DMS 273 treated with DMSO at 0.1 percent for 48 hours (cell line): ENCODE data around the gene PHTF2.
A peak's percentile ranks its signal among the peaks of the same experiment; 100 is the strongest.
"Not testable (repeated sequence)": the region's sequence is repeated elsewhere in the genome, so short reads cannot be mapped to it uniquely, and the experiment has no call there.

Experiments used
- DNase-seq: peaks from one replicate; lab custom pipeline; 2025; lab: John Stamatoyannopoulos, UW

Gene PHTF2

DNA sequence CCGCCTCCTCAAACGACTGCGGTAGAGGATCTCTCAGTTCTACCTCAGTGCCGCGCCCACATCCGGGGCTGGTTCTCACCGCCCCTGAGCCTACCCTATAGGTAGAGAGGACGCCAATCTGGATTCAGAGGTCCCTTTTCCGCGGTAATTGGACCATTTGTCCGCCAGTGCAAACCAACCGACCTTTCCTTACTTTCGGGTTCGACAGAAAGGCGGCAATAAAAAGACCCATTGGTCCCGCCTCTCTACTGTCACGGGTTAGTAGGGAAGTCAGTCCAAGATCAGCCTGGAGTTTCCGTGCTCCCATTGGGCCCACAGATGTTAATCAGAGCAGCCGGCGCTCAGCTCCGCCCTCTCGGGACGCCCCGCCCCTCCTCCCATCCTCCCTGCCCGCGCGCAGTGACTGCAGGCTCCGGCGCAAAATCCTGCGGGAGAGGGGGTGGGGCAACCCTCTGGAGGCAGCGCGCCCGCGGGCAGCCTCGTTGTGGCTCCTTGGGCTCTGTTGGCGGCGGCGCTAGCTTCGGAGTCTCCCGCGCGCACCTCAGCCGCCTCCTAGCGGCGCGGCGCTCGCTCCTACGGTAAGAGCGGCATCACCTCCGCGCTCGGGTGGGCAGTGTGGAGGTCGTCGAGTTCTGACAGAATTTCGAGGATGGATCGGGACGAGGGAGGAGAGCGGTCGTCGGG lies at the start of gene PHTF2, which contains the start of gene TMEM60:
PHTF2 (plus strand) TSS at position 380 of the 684 bp plus-strand sequence.
TMEM60 (minus strand) TSS at position 41 of the 684 bp plus-strand sequence. CDS start 4,061 bp downstream, outside the sequence.
- peak; percentile 100 for DNase-seq

DNA sequence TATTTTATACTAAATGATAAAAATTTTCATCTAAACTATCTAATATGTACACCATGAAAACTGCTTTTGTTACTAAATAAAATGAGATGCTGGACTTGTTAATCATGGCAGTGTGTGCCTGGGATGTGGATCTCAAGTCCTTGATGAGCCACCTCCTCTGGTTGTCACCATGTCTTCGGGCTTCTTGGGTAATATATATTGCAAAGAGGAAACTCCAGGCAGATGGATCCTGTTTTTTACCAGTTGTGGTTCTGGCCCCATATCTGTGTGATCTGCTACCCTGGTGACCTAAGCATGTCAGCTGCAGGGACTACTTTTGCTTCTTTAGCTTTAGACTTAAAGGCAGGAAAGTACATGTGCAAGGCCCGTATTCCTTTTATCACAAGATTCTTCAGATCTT lies 46.6 kb upstream of the PHTF2 start:
- no peak for DNase-seq

- DNase-seq, result no peak
These were observed 45.4 kb upstream of the PHTF2 start for GRCh38 chr7:77753173-77753572.

DNA sequence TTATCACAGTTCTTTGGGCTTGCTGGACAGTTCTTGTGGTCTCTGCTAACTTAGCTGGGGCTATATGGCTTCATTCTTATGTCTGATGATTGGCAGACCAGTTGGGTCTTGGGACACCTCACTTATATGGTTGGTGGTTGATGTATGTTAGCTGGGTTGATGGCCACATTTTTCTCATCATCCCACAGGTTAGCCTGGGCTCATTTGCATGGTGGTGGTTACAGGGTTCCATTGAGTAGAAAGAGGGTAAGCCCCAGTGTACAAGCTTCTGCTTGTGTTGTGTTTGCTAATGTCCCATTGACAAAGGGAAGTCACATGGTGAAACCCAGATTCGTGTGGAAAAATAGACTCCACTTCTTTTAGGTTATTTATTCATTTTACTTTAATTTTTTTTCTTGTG lies 41.0 kb upstream of the PHTF2 start:
- DNase-seq, result no peak

GRCh38 chr7:77759294-77759889 lies 39.2 kb upstream of the PHTF2 start:
- DNase-seq, result peak; percentile 32

GRCh38 chr7:77760809-77761453 lies 37.6 kb upstream of the PHTF2 start:
- DNase-seq, result no peak

DNA sequence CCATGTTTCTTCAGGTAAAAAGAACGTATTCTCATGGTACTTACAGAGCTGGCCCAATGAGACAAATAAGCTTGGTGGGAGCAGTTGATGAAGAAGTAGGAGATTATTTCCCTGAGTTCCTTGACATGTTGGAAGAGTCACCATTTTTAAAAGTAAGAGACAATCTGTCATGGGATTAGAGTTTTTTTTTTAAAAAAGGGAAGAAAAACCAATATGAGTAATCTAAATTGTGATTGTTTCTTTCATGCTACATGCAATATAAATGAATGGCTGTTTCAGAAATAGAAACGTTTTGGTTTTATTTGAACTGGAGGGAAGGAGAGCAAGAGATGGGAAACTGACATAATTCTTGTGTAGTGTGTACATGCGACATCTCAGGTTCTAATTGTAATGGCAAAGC lies 33.1 kb upstream of the PHTF2 start:
- DNase-seq, result no peak

- no peak for DNase-seq
These were observed 32.4 kb upstream of the PHTF2 start for GRCh38 chr7:77765906-77766800.

- no peak for DNase-seq
These were observed 31.6 kb upstream of the PHTF2 start for GRCh38 chr7:77766801-77767605.

- no peak for DNase-seq
These were observed 28.3 kb upstream of the PHTF2 start for GRCh38 chr7:77770316-77770715.

GRCh38 chr7:77771901-77772300 lies 26.7 kb upstream of the PHTF2 start:
- no peak for DNase-seq

DNA sequence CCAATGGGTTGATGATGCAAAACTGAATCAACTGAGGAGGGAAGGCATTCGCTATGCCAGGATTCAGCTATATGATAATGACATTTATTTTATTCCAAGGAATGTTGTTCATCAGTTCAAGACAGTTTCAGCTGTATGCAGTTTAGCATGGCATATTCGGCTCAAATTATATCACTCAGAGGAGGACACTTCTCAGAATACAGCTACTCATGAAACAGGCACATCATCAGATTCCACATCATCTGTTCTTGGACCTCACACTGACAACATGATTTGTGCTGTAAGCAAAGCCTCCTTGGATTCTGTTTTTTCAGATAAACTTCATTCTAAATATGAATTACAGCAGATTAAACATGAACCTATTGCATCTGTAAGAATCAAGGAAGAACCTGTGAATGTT lies 20.0 kb upstream of the PHTF2 start:
- DNase-seq, result no peak

DNA sequence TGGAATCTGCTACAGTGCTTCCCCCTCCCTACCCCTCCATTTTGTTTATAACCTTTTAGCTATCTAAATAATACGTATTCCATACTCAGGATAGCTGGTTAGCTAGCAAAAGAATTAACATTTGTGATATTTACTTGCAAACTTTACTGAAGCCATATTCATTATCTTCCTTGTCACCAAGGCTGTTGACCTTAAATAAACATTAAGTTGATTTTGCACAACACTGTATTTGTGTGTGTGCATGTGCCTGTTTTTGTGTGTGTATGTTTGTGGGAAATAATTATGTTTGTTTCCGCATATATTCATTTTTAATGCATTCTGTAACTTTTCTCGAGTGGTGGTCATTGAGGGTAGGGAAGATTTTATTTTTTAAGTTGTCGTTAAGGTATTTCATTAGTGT lies 16.2 kb upstream of the PHTF2 start:
- no peak for DNase-seq

- DNase-seq, result no peak
These were observed 15.5 kb upstream of the PHTF2 start for GRCh38 chr7:77783111-77783510.

- no peak for DNase-seq
These were observed 15.0 kb upstream of the PHTF2 start for GRCh38 chr7:77783545-77783944.

DNA sequence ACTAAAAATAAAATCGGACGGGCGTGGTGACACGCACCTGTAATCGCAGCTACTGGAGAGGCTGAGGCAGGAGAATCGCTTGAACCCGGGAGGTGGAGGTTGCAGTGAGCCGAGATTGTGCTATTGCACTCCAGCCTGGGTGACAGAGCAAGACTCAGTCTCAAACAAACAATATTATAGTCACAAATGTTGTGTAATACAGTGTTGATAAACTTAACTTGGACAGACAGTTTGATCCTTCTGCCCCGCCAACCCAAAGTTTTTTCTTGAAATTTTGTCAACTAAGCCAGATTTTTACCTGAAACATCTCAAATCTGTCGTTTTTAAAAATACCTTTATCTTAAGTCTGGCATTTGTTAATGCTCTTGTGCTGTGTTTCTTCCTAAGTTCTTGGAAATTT lies 14.1 kb upstream of the PHTF2 start:
- not testable (repeated sequence) for DNase-seq

DNA sequence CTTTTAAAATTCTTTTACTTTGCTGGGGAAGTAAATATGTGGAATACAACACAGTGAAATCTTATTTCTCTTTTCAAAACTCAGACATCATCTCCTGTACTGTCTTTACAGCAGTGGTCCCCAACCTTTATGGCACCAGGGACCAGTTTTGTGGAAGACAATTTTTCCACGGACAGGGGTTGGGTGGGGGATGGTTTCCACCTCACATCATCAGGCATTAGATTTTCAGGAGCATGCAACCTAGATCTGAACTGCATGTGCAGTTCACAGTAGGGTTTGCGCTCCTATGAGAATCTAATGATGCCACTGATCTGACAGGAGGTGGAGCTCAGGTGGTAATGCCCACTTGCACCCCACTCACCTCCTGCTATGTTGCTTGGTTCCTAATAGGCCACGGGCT lies 12.6 kb upstream of the PHTF2 start:
- no peak for DNase-seq

- DNase-seq, result no peak
These were observed 11.8 kb upstream of the PHTF2 start for GRCh38 chr7:77786741-77787140.

- no peak for DNase-seq
These were observed 10.2 kb upstream of the PHTF2 start for GRCh38 chr7:77788327-77788902.

GRCh38 chr7:77791336-77791735 lies 7.2 kb upstream of the PHTF2 start:
- DNase-seq, result no peak

DNA sequence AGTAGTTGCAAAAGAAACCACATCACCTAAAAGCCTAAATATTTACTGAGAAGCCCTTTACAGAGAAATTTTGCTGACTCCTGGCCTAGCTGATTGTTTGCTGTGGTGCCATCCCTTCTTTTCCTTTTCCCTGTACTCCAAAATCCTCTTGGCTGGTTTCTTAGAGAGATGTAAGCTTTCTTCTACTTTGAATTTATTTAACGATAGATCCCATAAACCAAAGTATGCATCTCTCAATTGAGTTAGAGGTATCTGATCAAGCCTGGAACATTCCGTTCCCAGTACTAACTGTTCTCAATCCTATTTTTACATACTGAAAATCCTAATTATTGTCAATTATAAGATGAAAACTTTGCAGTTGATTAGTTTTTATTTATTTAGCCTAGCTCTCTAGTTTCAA lies 6.6 kb upstream of the PHTF2 start:
- DNase-seq, result no peak
